Panc1 (cell line): ENCODE data around the gene CLCN2.

Source experiments
- CTCF ChIP-seq: fragments of 450-650 bp; IDR thresholded peaks from 2 replicates; pipeline ENCODE4 v1.5.1; 2017; ENCODE audit warnings: mild to moderate bottlenecking
- POLR2AphosphoS5 ChIP-seq: IDR thresholded peaks from 2 replicates; pipeline ENCODE4 v1.6.1; 2012; ENCODE audit warnings: mild to moderate bottlenecking, low read depth, low read length, moderate library complexity
- REST ChIP-seq, 2 experiments: IDR thresholded peaks; 2 replicates each; pipeline ENCODE4 v1.6.1; 2011 to 2012; ENCODE audit warnings: low read depth in 2 of 2, control low read depth in 1 of 2, low read length in 1 of 2, mild to moderate bottlenecking in 1 of 2, moderate library complexity in 1 of 2; ENCODE audit not compliant: insufficient read depth in 1 of 2

GRCh38 chr3:184339001-184339400 lies 22.4 kb downstream of the CLCN2 start:
- TF ChIP-seq REST (IDR thresholded peaks at IDR 0.05; ENCODE audit: insufficient read depth in 1 of 2, low read depth in 2 of 2, low read length in 1 of 2), result no peak
- TF ChIP-seq CTCF, result no peak
- TF ChIP-seq POLR2AphosphoS5, result no peak
